ENCODE measurements around the gene TAL1.

Gene TAL1

GRCh38 chr1:47241114-47242113 lies 9.4 kb upstream of the TAL1 start:
- no peaks in the 10 kb centered on the region for H3K4me1 ChIP-seq
- H3K36me3 ChIP-seq, result no peaks in the 10 kb centered on the region
- no peak for DNase-seq
- no peaks in the 10 kb centered on the region for H3K9me3 ChIP-seq
- no peak overlapping the region for H3K4me3 ChIP-seq (ENCODE audit: low read depth, low read length)
- TF ChIP-seq CTCF (IDR thresholded peaks at IDR 0.05; ENCODE audit: low read depth, low read length), result no peak
- no peaks in the 10 kb centered on the region for H3K27me3 ChIP-seq

GRCh38 chr1:47238935-47239592 lies 7.0 kb upstream of the TAL1 start:
- Histone ChIP-seq H3K36me3 (no peaks in the 10 kb centered on the region), H3K27me3 (0 out of 2 replicates have a peak, but pooled peaks cover 3% of the 10 kb centered on the region), H3K9me3 (no peaks in the 10 kb centered on the region), H3K4me1 (no peaks in the 10 kb centered on the region), H3K4me3 (ENCODE audit: low read depth, low read length) (no peak overlapping the region)
- TF ChIP-seq CTCF (IDR thresholded peaks at IDR 0.05; ENCODE audit: low read depth, low read length), result no peak
- DNase-seq, result no peak

- TF ChIP-seq CTCF (IDR thresholded peaks at IDR 0.05; ENCODE audit: low read depth, low read length), result no peak
- Histone ChIP-seq H3K9me3 (no peaks in the 10 kb centered on the region), H3K27me3 (peaks cover 29% of the 10 kb centered on the region), H3K4me1 (no peaks in the 10 kb centered on the region), H3K4me3 (ENCODE audit: low read depth, low read length) (no peak overlapping the region), H3K36me3 (no peaks in the 10 kb centered on the region)
- DNase-seq, result no peak
Measured at GRCh38 chr1:47235806-47236205, 3.8 kb upstream of the TAL1 start.

- DNase-seq, result no peak
- Histone ChIP-seq H3K36me3 (no peaks in the 10 kb centered on the region), H3K4me1 (no peaks in the 10 kb centered on the region), H3K4me3 (ENCODE audit: low read depth, low read length) (no peak overlapping the region), H3K9me3 (no peaks in the 10 kb centered on the region), H3K27me3 (peaks cover 34% of the 10 kb centered on the region)
- no peak for TF ChIP-seq CTCF (IDR thresholded peaks at IDR 0.05; ENCODE audit: low read depth, low read length)
Measured at GRCh38 chr1:47235241-47235681, 3.2 kb upstream of the TAL1 start.

- no peaks in the 10 kb centered on the region for H3K4me1 ChIP-seq
- no peaks in the 10 kb centered on the region for H3K36me3 ChIP-seq
- H3K4me3 ChIP-seq (ENCODE audit: low read depth, low read length), result no peak overlapping the region
- DNase-seq, result no peak
- peaks cover 51% of the 10 kb centered on the region for H3K27me3 ChIP-seq
- TF ChIP-seq CTCF (IDR thresholded peaks at IDR 0.05; ENCODE audit: low read depth, low read length), result no peak
- H3K9me3 ChIP-seq, result no peaks in the 10 kb centered on the region
Measured at GRCh38 chr1:47233186-47233585, 1.2 kb upstream of the TAL1 start.

Measured in BE2C (cell line).